Measurements from ENCODE around the gene TLR5. TPM values are rescaled to one million over a fixed set of nuclear protein-coding genes. Genes with fewer than 3 reads are reported as not detected.

Gene TLR5
- polyA plus RNA-seq, 1 of the 3 experiments (the other 2 are of a cell fraction) = not detected

- no peak overlapping the region for H2AFZ ChIP-seq (ENCODE audit: low read depth)
- no peaks in the 10 kb centered on the region for H3K9me2 ChIP-seq
- POLR2A ChIA-PET = no interaction called here
- no peak overlapping the region for H3K27ac ChIP-seq (ENCODE audit: low read depth in 2 of 2, low read length in 1 of 2)
- no peak for DNase-seq
- H3K4me3 ChIP-seq (ENCODE audit: low read depth in 2 of 2, low read length in 1 of 2) = no peak overlapping the region
- H3K9ac ChIP-seq = no peak overlapping the region
- H3K79me2 ChIP-seq (ENCODE audit: insufficient read depth) = no peaks in the 10 kb centered on the region
- no peaks in the 10 kb centered on the region for H3F3A ChIP-seq (replicated peaks; ENCODE audit: insufficient read depth)
- CTCF ChIA-PET = interaction anchor here (0.8 to 1.9 kb wide), 4 partner anchors 14 to 24 kb away, joined by 5 to 15 read pairs (median 8); no protein-coding TSS in a partner anchor
- H3K9me3 ChIP-seq = no peaks in the 10 kb centered on the region
- H4K20me1 ChIP-seq (ENCODE audit: insufficient read depth) = no peaks in the 10 kb centered on the region
- H3K27me3 ChIP-seq (ENCODE audit: insufficient read depth) = peaks cover 37% of the 10 kb centered on the region
- 60% methylated on average over 3 of the region's 3 CpGs for WGBS (ENCODE audit: low lambda C conversion rate)
- no peaks in the 10 kb centered on the region for H3K36me3 ChIP-seq (replicated peaks in 1 of 2; ENCODE audit: control insufficient read depth in 1 of 2, insufficient read depth in 2 of 2, low read length in 1 of 2)
- no peak for TF ChIP-seq IRF3 (IDR thresholded peaks at IDR 0.05; ENCODE audit: low read depth, low read length)
- no peak for TF ChIP-seq FOXM1 (IDR thresholded peaks at IDR 0.05; ENCODE audit: low read depth)
- TF ChIP-seq FOSL2 (IDR thresholded peaks at IDR 0.05; ENCODE audit: borderline replicate concordance, low read depth) = no peak
- TF ChIP-seq USF2 (IDR thresholded peaks at IDR 0.05; ENCODE audit: borderline replicate concordance, low read depth, low read length) = no peak
- no peak for TF ChIP-seq MEF2A (IDR thresholded peaks at IDR 0.05; ENCODE audit: borderline replicate concordance, low read depth)
- no peak for TF ChIP-seq PBX3 (IDR thresholded peaks at IDR 0.05)
- TF ChIP-seq YY1 (IDR thresholded peaks at IDR 0.05; ENCODE audit: low read depth) = no peak
- H3K4me2 ChIP-seq = no peak overlapping the region
- H3K4me1 ChIP-seq (ENCODE audit: control insufficient read depth in 1 of 2, insufficient read depth in 2 of 2, low read depth in 1 of 2, low read length in 1 of 2) = no peaks in the 10 kb centered on the region
Measured at GRCh38 chr1:223109581-223110026, 33.4 kb downstream of the TLR5 start.

- H3K9me3 ChIP-seq = no peaks in the 10 kb centered on the region
- ChIA-PET POLR2A (no interaction called here), CTCF (interaction anchor here (0.6 to 4.8 kb wide), 3 partner anchors 17 to 22 kb away, joined by 3 to 19 read pairs (median 7); no protein-coding TSS in a partner anchor)
- no peak overlapping the region for H3K27ac ChIP-seq (ENCODE audit: low read depth in 2 of 2, low read length in 1 of 2)
- peaks cover 0 to 7% of the 10 kb centered on the region in 2 experiments; a peak in 1 of 4 replicates for H3K4me1 ChIP-seq (ENCODE audit: control insufficient read depth in 1 of 2, insufficient read depth in 2 of 2, low read depth in 1 of 2, low read length in 1 of 2)
- WGBS (ENCODE audit: low lambda C conversion rate) = 52% methylated on average over 3 of the region's 3 CpGs
- no peaks in the 10 kb centered on the region for H3K9me2 ChIP-seq
- no peak for TF ChIP-seq EZH2phosphoT487 (IDR thresholded peaks at IDR 0.05; ENCODE audit: borderline replicate concordance, low read depth)
- TF ChIP-seq MEF2A (IDR thresholded peaks at IDR 0.05; ENCODE audit: borderline replicate concordance, low read depth) = no peak
- no peak for TF ChIP-seq TCF12 (IDR thresholded peaks at IDR 0.05)
- H3K36me3 ChIP-seq (replicated peaks in 1 of 2; ENCODE audit: control insufficient read depth in 1 of 2, insufficient read depth in 2 of 2, low read length in 1 of 2) = no peaks in the 10 kb centered on the region
- no peaks in the 10 kb centered on the region for H4K20me1 ChIP-seq (ENCODE audit: insufficient read depth)
- H3K27me3 ChIP-seq (ENCODE audit: insufficient read depth) = peaks cover 27% of the 10 kb centered on the region
- no peak overlapping the region for H2AFZ ChIP-seq (ENCODE audit: low read depth)
- DNase-seq = no peak
- no peaks in the 10 kb centered on the region for H3K79me2 ChIP-seq (ENCODE audit: insufficient read depth)
- H3K4me2 ChIP-seq = no peak overlapping the region
- H3F3A ChIP-seq (replicated peaks; ENCODE audit: insufficient read depth) = no peaks in the 10 kb centered on the region
- H3K4me3 ChIP-seq (ENCODE audit: low read depth in 2 of 2, low read length in 1 of 2) = no peak overlapping the region
- no peak overlapping the region for H3K9ac ChIP-seq
Measured at GRCh38 chr1:223106856-223107255, 36.2 kb downstream of the TLR5 start.
